SKM-1 treated with dmso at 0.1 percent for 144 hours (cell line): Measurements from ENCODE around the gene HOXA13.

ENCODE experiments used
- DNase-seq: peaks from one replicate; lab custom pipeline; 2025; ENCODE audit not compliant: unreplicated experiment; lab: John Stamatoyannopoulos, UW

HOXA13 gene

GRCh38 chr7:27171325-27171636 is 28.6 kb downstream of the HOXA13 start:
- no peak for DNase-seq

GRCh38 chr7:27170426-27171324 is 29.2 kb downstream of the HOXA13 start:
- DNase-seq, result no peak

GRCh38 chr7:27169658-27170425 is 30.0 kb downstream of the HOXA13 start:
- DNase-seq, result no peak

- DNase-seq, result peak; percentile 51
Observed at GRCh38 chr7:27168265-27168947, 31.5 kb downstream of the HOXA13 start.

- DNase-seq, result no peak
Observed at GRCh38 chr7:27167916-27168264, 32.0 kb downstream of the HOXA13 start.

GRCh38 chr7:27166531-27167505 is 33.1 kb downstream of the HOXA13 start:
- peak; percentile 54 for DNase-seq

- no peak for DNase-seq
Observed at GRCh38 chr7:27165996-27166530, 33.8 kb downstream of the HOXA13 start.

- DNase-seq, result peak; percentile 83
Observed at GRCh38 chr7:27165089-27165995, 34.5 kb downstream of the HOXA13 start, which contains the start of gene HOXA9. HOXA9 (minus strand) TSS chr7:27165537; CDS start chr7:27165457, 80 bp downstream.

GRCh38 chr7:27164367-27165088 is 35.4 kb downstream of the HOXA13 start:
- DNase-seq, result no peak

- no peak for DNase-seq
Observed at GRCh38 chr7:27164045-27164366, 35.9 kb downstream of the HOXA13 start.

GRCh38 chr7:27163288-27164044 is 36.4 kb downstream of the HOXA13 start:
- DNase-seq, result no peak

- no peak for DNase-seq
Observed at GRCh38 chr7:27162561-27163287, 37.2 kb downstream of the HOXA13 start.

GRCh38 chr7:27161721-27162560 is 38.0 kb downstream of the HOXA13 start:
- no peak for DNase-seq

- DNase-seq, result peak; percentile 69
Observed at GRCh38 chr7:27161214-27161720, 38.6 kb downstream of the HOXA13 start.

- DNase-seq, result peak; percentile 66
Observed at GRCh38 chr7:27160546-27161213, 39.2 kb downstream of the HOXA13 start.

GRCh38 chr7:27160145-27160545 is 39.7 kb downstream of the HOXA13 start:
- DNase-seq, result no peak
